Mesothelial cell of epicardium (in vitro differentiated cells): ENCODE results near the gene SMPDL3A. TPM values are rescaled to one million over a fixed set of nuclear protein-coding genes. Genes with fewer than 3 reads are reported as not detected.

Experiments
- DNase-seq, 2 experiments: peaks; one replicate each; pipeline ENCODE4 v3.0.0; 2021; ENCODE audit warnings: low spot score in 2 of 2; ENCODE audit not compliant: unreplicated experiment in 2 of 2
- H3K27ac Mint-ChIP-seq: 2 replicates; pipeline ENCODE4 v1.8.0; 2021; ENCODE audit warnings: mixed read lengths
- H3K27me3 Mint-ChIP-seq: 2 replicates; pipeline ENCODE4 v1.8.0; 2021; ENCODE audit warnings: low read depth, mixed read lengths
- H3K36me3 Mint-ChIP-seq: 2 replicates; pipeline ENCODE4 v1.8.0; 2021; ENCODE audit warnings: mixed read lengths
- H3K4me1 Mint-ChIP-seq: 2 replicates; pipeline ENCODE4 v1.8.0; 2021; ENCODE audit warnings: mixed read lengths
- H3K4me3 Mint-ChIP-seq: 2 replicates; pipeline ENCODE4 v1.8.0; 2021; ENCODE audit warnings: mild to moderate bottlenecking, moderate library complexity, mixed read lengths
- H3K9me3 Mint-ChIP-seq: 2 replicates; pipeline ENCODE4 v1.8.0; 2021; ENCODE audit warnings: mixed read lengths
- total RNA-seq: library from RNA; stranded (reverse); gene quantifications from 3 replicates; pipeline ENCODE4 v1.2.1, GENCODE V29; 2021
- TF ChIP-seq, protein P1 (sequence below): fragments of 200-600 bp; sonication (generic); IDR thresholded peaks from one replicate; pipeline ENCODE4 v1.5.0; 2021; ENCODE audit warnings: antibody characterized with exemption; ENCODE audit not compliant: unreplicated experiment

The SMPDL3A gene
- total RNA-seq, 1 donor from 2014 or later = 58.9 TPM

DNA sequence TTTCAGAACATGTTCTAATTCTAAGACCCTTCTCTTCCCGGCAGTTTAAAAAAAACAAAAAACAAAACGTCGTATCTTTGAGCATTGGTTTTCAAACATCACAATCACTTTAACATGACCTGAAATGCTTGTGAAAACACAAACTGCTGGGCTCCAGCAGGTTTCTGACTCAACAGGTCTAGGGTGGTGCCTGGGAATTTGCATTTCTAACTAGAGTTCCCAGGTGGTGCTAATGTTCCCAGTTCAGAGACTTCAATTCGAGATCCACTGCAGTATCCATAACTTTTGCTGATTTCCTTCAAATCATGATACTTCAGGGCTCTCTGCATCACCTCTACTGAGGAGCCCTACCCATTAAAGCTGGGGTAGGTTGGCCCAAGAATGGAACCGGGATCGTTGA is 850 bp upstream of the SMPDL3A start:
- Mint-ChIP-seq H3K27me3 (no peaks in the 10 kb centered on the region), H3K36me3 (no peaks in the 10 kb centered on the region), H3K4me1 (peaks cover 66% of the 10 kb centered on the region), H3K27ac (peak overlapping the region; percentile 97), H3K9me3 (no peaks in the 10 kb centered on the region), H3K4me3 (peak overlapping the region; percentile 94)
- TF ChIP-seq, protein P1, sequence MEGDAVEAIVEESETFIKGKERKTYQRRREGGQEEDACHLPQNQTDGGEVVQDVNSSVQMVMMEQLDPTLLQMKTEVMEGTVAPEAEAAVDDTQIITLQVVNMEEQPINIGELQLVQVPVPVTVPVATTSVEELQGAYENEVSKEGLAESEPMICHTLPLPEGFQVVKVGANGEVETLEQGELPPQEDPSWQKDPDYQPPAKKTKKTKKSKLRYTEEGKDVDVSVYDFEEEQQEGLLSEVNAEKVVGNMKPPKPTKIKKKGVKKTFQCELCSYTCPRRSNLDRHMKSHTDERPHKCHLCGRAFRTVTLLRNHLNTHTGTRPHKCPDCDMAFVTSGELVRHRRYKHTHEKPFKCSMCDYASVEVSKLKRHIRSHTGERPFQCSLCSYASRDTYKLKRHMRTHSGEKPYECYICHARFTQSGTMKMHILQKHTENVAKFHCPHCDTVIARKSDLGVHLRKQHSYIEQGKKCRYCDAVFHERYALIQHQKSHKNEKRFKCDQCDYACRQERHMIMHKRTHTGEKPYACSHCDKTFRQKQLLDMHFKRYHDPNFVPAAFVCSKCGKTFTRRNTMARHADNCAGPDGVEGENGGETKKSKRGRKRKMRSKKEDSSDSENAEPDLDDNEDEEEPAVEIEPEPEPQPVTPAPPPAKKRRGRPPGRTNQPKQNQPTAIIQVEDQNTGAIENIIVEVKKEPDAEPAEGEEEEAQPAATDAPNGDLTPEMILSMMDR = no peak
- DNase-seq = no peak

DNA sequence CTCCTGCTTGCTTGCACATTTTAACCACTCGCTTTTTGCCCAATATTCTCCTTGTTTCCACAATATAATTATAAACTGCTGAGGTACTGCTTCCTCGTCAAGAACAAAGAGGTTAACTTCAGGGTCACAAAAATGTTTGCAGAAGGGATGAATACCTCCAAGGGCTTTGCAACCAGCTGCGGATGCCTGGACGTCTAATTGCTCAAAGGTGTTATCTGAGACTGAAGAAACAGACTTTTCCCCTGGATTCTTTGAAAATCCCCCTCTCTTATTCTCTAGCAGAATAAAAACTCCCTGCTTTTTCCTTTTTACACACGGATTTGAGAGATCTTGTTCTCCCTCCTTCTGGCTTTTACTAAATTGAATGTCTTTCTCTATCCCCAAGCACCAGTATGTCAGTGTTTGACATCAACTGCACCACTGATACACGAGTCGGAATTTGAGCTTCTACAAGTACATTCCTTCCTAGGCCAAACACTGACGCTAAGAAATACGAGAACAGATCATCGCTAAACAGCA is 336 bp upstream of the SMPDL3A start:
- H3K36me3 Mint-ChIP-seq = no peaks in the 10 kb centered on the region
- H3K27ac Mint-ChIP-seq = peak overlapping the region; percentile 97
- H3K27me3 Mint-ChIP-seq = no peaks in the 10 kb centered on the region
- peak overlapping the region; percentile 94 for H3K4me3 Mint-ChIP-seq
- DNase-seq = no peak
- peaks cover 72% of the 10 kb centered on the region for H3K4me1 Mint-ChIP-seq
- H3K9me3 Mint-ChIP-seq = no peaks in the 10 kb centered on the region
- TF ChIP-seq, protein P1 = no peak

DNA sequence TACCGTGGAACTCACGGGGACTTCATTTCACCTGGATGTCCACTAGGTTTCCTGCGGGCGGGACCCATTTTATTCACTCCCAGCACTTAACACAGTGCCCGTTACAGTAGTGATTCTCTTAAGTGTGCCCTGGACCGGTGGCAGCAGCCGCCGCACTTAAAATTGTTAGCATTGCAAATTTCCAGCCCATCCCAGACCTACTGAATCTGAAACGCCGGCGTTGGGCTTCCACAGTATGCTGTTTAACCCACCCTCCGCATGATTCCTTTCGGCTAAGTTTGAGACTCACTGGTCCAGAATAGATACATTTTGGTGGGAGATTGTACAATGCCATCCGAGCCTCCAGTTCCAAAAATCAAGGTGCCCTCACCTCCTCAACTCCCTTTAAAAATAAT is 967 bp downstream of the SMPDL3A start:
- Mint-ChIP-seq H3K4me1 (peaks cover 83% of the 10 kb centered on the region), H3K27me3 (no peaks in the 10 kb centered on the region), H3K9me3 (no peaks in the 10 kb centered on the region), H3K36me3 (no peaks in the 10 kb centered on the region), H3K27ac (peak overlapping the region; percentile 97), H3K4me3 (peak overlapping the region; percentile 94)
- no peak for DNase-seq
- TF ChIP-seq, protein P1 = no peak

DNA sequence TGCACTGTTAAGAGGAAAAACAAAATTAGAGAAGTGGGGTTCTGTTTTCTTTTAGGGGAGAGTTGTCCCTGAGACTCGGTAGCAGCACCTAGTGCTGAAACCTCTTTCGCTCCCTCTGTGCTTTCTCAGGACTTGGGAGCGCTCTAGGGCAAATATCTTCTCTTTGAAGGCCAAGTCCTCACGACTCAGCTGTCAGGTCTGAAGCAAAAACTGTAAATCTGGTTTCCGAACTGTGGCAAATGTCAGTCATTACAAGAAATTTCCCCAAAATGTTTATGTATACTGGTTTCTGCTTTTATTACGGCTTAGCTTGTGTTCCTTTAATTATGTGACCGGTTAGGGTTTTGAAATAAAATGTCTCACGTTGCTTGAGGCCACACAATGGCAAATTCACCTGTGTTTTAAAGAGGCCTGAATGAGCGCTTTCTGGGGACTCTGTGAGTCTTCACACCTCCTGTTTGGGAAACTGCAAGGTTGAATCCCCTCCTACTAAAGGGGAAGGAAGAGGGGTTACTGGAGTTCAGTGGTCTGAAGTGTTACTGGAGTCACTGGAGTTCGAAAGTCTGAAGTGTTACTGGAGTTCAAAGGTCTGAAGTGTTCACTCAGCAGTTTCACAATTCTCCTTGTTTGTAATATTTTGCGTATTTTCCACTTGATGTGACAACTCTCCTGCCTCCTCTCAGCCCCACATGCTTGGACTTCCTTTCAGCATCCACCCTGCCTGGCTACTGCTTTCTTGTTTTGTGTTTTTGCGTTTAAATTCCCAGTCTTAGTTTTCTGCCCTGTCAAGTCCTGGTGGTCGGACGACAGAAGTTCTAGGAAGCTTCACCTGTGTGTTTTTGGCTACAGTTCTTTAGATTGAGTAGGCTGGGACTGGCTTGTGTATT is 1.6 kb downstream of the SMPDL3A start:
- no peaks in the 10 kb centered on the region for H3K36me3 Mint-ChIP-seq
- DNase-seq = no peak
- no peaks in the 10 kb centered on the region for H3K9me3 Mint-ChIP-seq
- H3K27me3 Mint-ChIP-seq = no peaks in the 10 kb centered on the region
- H3K4me1 Mint-ChIP-seq = peaks cover 83% of the 10 kb centered on the region
- TF ChIP-seq, protein P1 = no peak
- H3K27ac Mint-ChIP-seq = peak overlapping the region; percentile 97
- peak overlapping the region; percentile 94 for H3K4me3 Mint-ChIP-seq

- peaks cover 77% of the 10 kb centered on the region for H3K4me1 Mint-ChIP-seq
- no peaks in the 10 kb centered on the region for H3K27me3 Mint-ChIP-seq
- H3K27ac Mint-ChIP-seq = peak overlapping the region; percentile 97
- no peaks in the 10 kb centered on the region for H3K36me3 Mint-ChIP-seq
- no peak for DNase-seq
- TF ChIP-seq, protein P1 = no peak
- H3K9me3 Mint-ChIP-seq = no peaks in the 10 kb centered on the region
- H3K4me3 Mint-ChIP-seq = peak overlapping the region; percentile 94
Observed at GRCh38 chr6:122791310-122791679, 2.2 kb downstream of the SMPDL3A start.
